NB4 (cell line): ENCODE results near the gene HNRNPA1.

Experiments
- CTCF ChIP-seq: IDR thresholded peaks from one replicate; pipeline ENCODE4 v1.5.1; 2012; ENCODE audit warnings: low read depth, low read length
- MAX ChIP-seq: IDR thresholded peaks from 2 replicates; pipeline ENCODE4 v1.6.1; 2011; ENCODE audit warnings: low read depth, low read length
- MYC ChIP-seq: IDR thresholded peaks from 2 replicates; pipeline ENCODE4 v1.6.1; 2011; ENCODE audit warnings: low read depth, low read length
- POLR2A ChIP-seq: IDR thresholded peaks from 2 replicates; pipeline ENCODE4 v1.6.1; 2011; ENCODE audit warnings: mild to moderate bottlenecking; ENCODE audit not compliant: insufficient read length; ENCODE audit errors: extremely low read depth

GRCh38 chr12:54238531-54238930, 42.0 kb upstream of the HNRNPA1 start:
- TF ChIP-seq CTCF (no peak), MYC (no peak), POLR2A (no peak), MAX (no peak)
